ENCODE measurements around the gene NALCN. TPM values are rescaled to one million over a fixed set of nuclear protein-coding genes. Genes with fewer than 3 reads are reported as not detected.
A peak's percentile ranks its signal among the peaks of the same experiment; 100 is the strongest.

The NALCN gene
- total RNA-seq (0.04 TPM in 1 of 2 replicates, not detected in the other), polyA plus RNA-seq (not detected in 2 replicates)

- H3K27ac ChIP-seq: no peak within 1 kb of the TSS
- peak within 1 kb of the TSS; percentile 74 for H3K4me3 ChIP-seq
- H3K36me3 ChIP-seq: no peaks in the 10 kb centered on the region
- H3K4me1 ChIP-seq (ENCODE audit: low read depth): no peaks in the 10 kb centered on the region
- no peaks in the 10 kb centered on the region for H3K9me3 ChIP-seq (ENCODE audit: low read depth)
- peak; percentile 7 to 55 for DNase-seq (ENCODE audit: low read depth in 1 of 2, low spot score in 1 of 2)
- no peak for TF ChIP-seq CTCF (IDR thresholded peaks at IDR 0.05; ENCODE audit: low read depth, low read length)
- H3K27me3 ChIP-seq: peaks cover 57% of the 10 kb centered on the region
Measured at GRCh38 chr13:101416181-101417042, at the start of gene NALCN. Gene NALCN, minus strand, starts transcription at chr13:101416508. Its CDS starts 17,382 bp downstream, at chr13:101399126.

GRCh38 chr13:101465877-101466276, 49.6 kb upstream of the NALCN start:
- H3K27ac ChIP-seq: no peak overlapping the region
- no peaks in the 10 kb centered on the region for H3K27me3 ChIP-seq
- DNase-seq (ENCODE audit: low read depth in 1 of 2, low spot score in 1 of 2): no peak
- no peak for TF ChIP-seq CTCF (IDR thresholded peaks at IDR 0.05; ENCODE audit: low read depth, low read length)
- no peaks in the 10 kb centered on the region for H3K9me3 ChIP-seq (ENCODE audit: low read depth)
- H3K36me3 ChIP-seq: no peaks in the 10 kb centered on the region
- no peaks in the 10 kb centered on the region for H3K4me1 ChIP-seq (ENCODE audit: low read depth)
- H3K4me3 ChIP-seq: no peak overlapping the region

GRCh38 chr13:101457176-101457575, 40.9 kb upstream of the NALCN start:
- no peaks in the 10 kb centered on the region for H3K9me3 ChIP-seq (ENCODE audit: low read depth)
- no peak overlapping the region for H3K27ac ChIP-seq
- H3K36me3 ChIP-seq: no peaks in the 10 kb centered on the region
- no peak for DNase-seq (ENCODE audit: low read depth in 1 of 2, low spot score in 1 of 2)
- no peak for TF ChIP-seq CTCF (IDR thresholded peaks at IDR 0.05; ENCODE audit: low read depth, low read length)
- peaks cover 8% of the 10 kb centered on the region for H3K27me3 ChIP-seq
- H3K4me1 ChIP-seq (ENCODE audit: low read depth): no peaks in the 10 kb centered on the region
- no peak overlapping the region for H3K4me3 ChIP-seq

- H3K27me3 ChIP-seq: peaks cover 8% of the 10 kb centered on the region
- DNase-seq (ENCODE audit: low read depth in 1 of 2, low spot score in 1 of 2): peak in 1 of 2 donors; percentile 88
- TF ChIP-seq CTCF (IDR thresholded peaks at IDR 0.05; ENCODE audit: low read depth, low read length): no peak
- no peak overlapping the region for H3K4me3 ChIP-seq
- no peaks in the 10 kb centered on the region for H3K4me1 ChIP-seq (ENCODE audit: low read depth)
- no peak overlapping the region for H3K27ac ChIP-seq
- no peaks in the 10 kb centered on the region for H3K36me3 ChIP-seq
- H3K9me3 ChIP-seq (ENCODE audit: low read depth): no peaks in the 10 kb centered on the region
Measured at GRCh38 chr13:101455863-101456262, 39.6 kb upstream of the NALCN start.

GRCh38 chr13:101454767-101455166, 38.5 kb upstream of the NALCN start:
- no peak overlapping the region for H3K27ac ChIP-seq

More at GRCh38 chr13:101454767-101455166, 38.5 kb upstream of the NALCN start:
- no peaks in the 10 kb centered on the region for H3K36me3 ChIP-seq
- no peak overlapping the region for H3K4me3 ChIP-seq
- TF ChIP-seq CTCF (IDR thresholded peaks at IDR 0.05; ENCODE audit: low read depth, low read length): no peak
- no peaks in the 10 kb centered on the region for H3K4me1 ChIP-seq (ENCODE audit: low read depth)
- peak in 1 of 2 donors; percentile 3 for DNase-seq (ENCODE audit: low read depth in 1 of 2, low spot score in 1 of 2)
- no peaks in the 10 kb centered on the region for H3K9me3 ChIP-seq (ENCODE audit: low read depth)
- H3K27me3 ChIP-seq: peaks cover 8% of the 10 kb centered on the region
